DND-41 (cell line): ENCODE data around the gene B3GNT8.

Experiments used
- ATAC-seq: fragments of 200-7000 bp; cut with Tn5 transposase; 3 replicates; pipeline ENCODE4 v1.9.1; 2021; ENCODE audit warnings: low read depth; ENCODE audit not compliant: insufficient read depth
- DNase-seq: peaks from one replicate; pipeline ENCODE4 v3.0.0-alpha.2; 2020
- H2AFZ ChIP-seq: 2 replicates; pipeline ENCODE4 v1.6.0; 2012; ENCODE audit warnings: low read depth, low read length
- H3K27ac ChIP-seq: 2 replicates; pipeline ENCODE4 v1.5.1; 2012; ENCODE audit warnings: low read length, inconsistent platforms
- H3K27me3 ChIP-seq: fragments of 200-600 bp; sonication (generic); 2 replicates; pipeline ENCODE4 v1.6.0; 2012; ENCODE audit warnings: low read length, mild to moderate bottlenecking, inconsistent platforms; ENCODE audit not compliant: insufficient read depth, poor library complexity
- H3K36me3 ChIP-seq: 2 replicates; pipeline ENCODE4 v1.5.1; 2012; ENCODE audit warnings: low read length, inconsistent platforms; ENCODE audit not compliant: insufficient read depth
- H3K4me1 ChIP-seq: 2 replicates; pipeline ENCODE4 v1.5.1; 2012; ENCODE audit warnings: mild to moderate bottlenecking, low read length; ENCODE audit not compliant: insufficient read depth
- H3K4me2 ChIP-seq: 2 replicates; pipeline ENCODE4 v1.6.0; 2012; ENCODE audit warnings: mild to moderate bottlenecking, moderate library complexity, low read length, inconsistent platforms; ENCODE audit not compliant: insufficient read depth
- H3K4me3 ChIP-seq, 2 experiments: fragments of 200-600 bp in 1 of 2; shearing (Covaris generic) in 1 of 2; 2 replicates each; pipeline ENCODE4 v1.5.1; 2012 to 2016; ENCODE audit warnings: inconsistent platforms in 2 of 2, low read length in 2 of 2, mild to moderate bottlenecking in 2 of 2, low read depth in 1 of 2, moderate library complexity in 1 of 2
- H3K79me2 ChIP-seq: 2 replicates; pipeline ENCODE4 v1.6.0; 2012; ENCODE audit warnings: low read length, inconsistent platforms; ENCODE audit not compliant: insufficient read depth
- H3K9ac ChIP-seq: 2 replicates; pipeline ENCODE4 v1.6.0; 2012; ENCODE audit warnings: low read depth, mild to moderate bottlenecking, inconsistent platforms, low read length, moderate library complexity
- H3K9me3 ChIP-seq: 2 replicates; pipeline ENCODE4 v1.5.1; 2012; ENCODE audit warnings: low read length, moderate library complexity, mild to moderate bottlenecking, inconsistent platforms; ENCODE audit not compliant: insufficient read depth, severe bottlenecking
- H4K20me1 ChIP-seq: 2 replicates; pipeline ENCODE4 v1.6.0; 2012; ENCODE audit warnings: low read length; ENCODE audit not compliant: insufficient read depth
- EZH2 ChIP-seq: IDR thresholded peaks from 3 replicates; pipeline ENCODE4 v1.6.1; 2012; ENCODE audit warnings: borderline replicate concordance, low read depth, mild to moderate bottlenecking, moderate library complexity, low read length, inconsistent platforms; ENCODE audit not compliant: severe bottlenecking
- TF ChIP-seq, protein P1 (sequence below): IDR thresholded peaks from 2 replicates; pipeline ENCODE4 v1.5.1; 2012; ENCODE audit warnings: borderline replicate concordance, low read length, moderate library complexity, mild to moderate bottlenecking; ENCODE audit not compliant: poor library complexity, severe bottlenecking; ENCODE audit errors: extremely low read depth

Gene B3GNT8

DNA sequence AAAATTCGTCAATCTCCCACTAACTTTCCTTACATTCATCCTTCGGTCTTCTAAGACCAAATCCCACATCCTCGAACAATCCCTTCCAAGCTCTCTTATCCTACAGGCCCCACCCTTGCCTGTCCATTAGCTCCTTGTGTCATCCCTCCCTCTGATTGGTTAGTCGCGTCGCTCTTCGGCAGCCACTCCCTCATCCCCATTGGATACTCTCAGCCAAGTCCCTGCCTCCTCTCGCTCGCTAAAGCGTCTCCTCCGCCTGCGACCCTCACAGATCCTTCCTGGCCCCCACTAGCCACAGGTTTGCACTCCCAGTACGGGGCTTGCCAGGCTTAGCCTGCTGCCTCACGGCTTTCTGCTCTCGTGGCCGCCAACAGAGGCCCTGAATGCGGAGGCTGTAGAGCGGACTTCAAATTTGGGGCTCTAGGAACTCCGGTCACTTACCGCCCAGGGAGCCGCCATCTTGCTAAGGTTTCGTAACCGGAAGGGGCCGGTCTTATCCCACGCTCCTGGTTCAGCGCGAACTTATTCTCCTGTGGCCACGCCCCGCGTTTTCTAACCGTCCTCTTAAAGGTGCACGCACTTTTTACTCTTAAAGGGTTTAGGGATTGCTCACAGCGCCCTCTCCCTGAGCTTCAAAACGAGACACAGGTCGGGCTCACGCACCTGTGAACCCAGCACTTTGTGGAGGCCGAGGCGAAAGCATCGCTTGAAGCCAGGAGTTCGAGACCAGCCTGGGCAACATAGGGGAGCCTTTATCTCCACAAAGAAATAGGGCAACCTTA is 12.5 kb upstream of the B3GNT8 start, which contains the start of gene DMAC2:
TSS of gene DMAC2 (minus strand) at position 472 of the 782 bp plus-strand sequence. CDS start at position 459, 13 bp downstream.
- H3K79me2 ChIP-seq: peaks cover 16% of the 10 kb centered on the region
- peak within 1 kb of the TSS; percentile 56 for H3K9ac ChIP-seq
- H2AFZ ChIP-seq: peak within 1 kb of the TSS; percentile 91

DNA sequence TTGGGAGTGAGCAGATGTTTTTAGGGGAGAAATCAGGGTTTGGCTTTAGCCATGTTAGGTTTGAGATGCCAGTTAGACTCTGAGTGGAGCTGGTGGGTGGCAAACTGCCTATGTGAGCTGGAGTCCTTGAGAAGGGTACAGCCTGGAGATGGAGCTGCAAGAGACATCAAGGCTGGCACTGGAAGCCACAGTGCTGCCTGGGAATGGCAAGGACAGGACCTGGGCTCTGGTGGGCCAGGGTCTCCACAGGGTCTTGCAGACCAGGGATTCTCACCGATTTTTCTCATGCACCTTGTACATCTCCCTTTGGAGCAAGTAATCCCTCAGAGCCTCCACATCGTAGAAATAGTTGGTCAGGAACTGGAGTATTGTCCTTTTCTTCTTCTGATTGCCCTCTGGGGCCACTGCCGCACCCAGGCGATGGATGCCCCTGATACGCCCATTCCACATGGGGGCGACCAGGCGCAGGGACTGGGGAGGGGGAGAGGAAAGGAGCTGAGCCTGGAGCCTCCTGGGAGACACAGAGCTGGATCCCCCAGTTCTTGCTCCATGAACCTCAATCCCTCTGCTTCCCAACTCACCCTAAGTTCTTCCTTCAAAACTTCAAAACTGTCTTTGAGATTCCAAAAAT is 10.9 kb upstream of the B3GNT8 start:
- H3K36me3 ChIP-seq: peaks cover 22% of the 10 kb centered on the region
- H3K4me3 ChIP-seq: peak overlapping the region in 1 of 2 experiments; percentile 75; a peak in 1 of 4 replicates
- H3K79me2 ChIP-seq: peaks cover 16% of the 10 kb centered on the region
- H3K27me3 ChIP-seq: no peaks in the 10 kb centered on the region
- no peak overlapping the region for H2AFZ ChIP-seq
- no peaks in the 10 kb centered on the region for H3K9me3 ChIP-seq
- no peak for DNase-seq
- TF ChIP-seq EZH2: no peak
- TF ChIP-seq, protein P1, sequence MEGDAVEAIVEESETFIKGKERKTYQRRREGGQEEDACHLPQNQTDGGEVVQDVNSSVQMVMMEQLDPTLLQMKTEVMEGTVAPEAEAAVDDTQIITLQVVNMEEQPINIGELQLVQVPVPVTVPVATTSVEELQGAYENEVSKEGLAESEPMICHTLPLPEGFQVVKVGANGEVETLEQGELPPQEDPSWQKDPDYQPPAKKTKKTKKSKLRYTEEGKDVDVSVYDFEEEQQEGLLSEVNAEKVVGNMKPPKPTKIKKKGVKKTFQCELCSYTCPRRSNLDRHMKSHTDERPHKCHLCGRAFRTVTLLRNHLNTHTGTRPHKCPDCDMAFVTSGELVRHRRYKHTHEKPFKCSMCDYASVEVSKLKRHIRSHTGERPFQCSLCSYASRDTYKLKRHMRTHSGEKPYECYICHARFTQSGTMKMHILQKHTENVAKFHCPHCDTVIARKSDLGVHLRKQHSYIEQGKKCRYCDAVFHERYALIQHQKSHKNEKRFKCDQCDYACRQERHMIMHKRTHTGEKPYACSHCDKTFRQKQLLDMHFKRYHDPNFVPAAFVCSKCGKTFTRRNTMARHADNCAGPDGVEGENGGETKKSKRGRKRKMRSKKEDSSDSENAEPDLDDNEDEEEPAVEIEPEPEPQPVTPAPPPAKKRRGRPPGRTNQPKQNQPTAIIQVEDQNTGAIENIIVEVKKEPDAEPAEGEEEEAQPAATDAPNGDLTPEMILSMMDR: no peak
- peaks cover 21% of the 10 kb centered on the region for H3K4me1 ChIP-seq
- no peak overlapping the region for H3K9ac ChIP-seq
- no peaks in the 10 kb centered on the region for H4K20me1 ChIP-seq
- ATAC-seq: no peak
- peak overlapping the region; percentile 71 for H3K4me2 ChIP-seq
- no peak overlapping the region for H3K27ac ChIP-seq

More for the DNA sequence above, 12.5 kb upstream of the B3GNT8 start, which contains the start of gene DMAC2:
- peak within 1 kb of the TSS; percentile 71 for H3K4me2 ChIP-seq
- H3K9me3 ChIP-seq: no peaks in the 10 kb centered on the region
- H3K27me3 ChIP-seq: no peaks in the 10 kb centered on the region
- peaks cover 21% of the 10 kb centered on the region for H3K4me1 ChIP-seq
- ATAC-seq: peak; percentile 95
- H3K27ac ChIP-seq: peak within 1 kb of the TSS; percentile 90
- H4K20me1 ChIP-seq: no peaks in the 10 kb centered on the region
- peaks cover 16% of the 10 kb centered on the region for H3K36me3 ChIP-seq
- TF ChIP-seq EZH2: no peak
- TF ChIP-seq, protein P1: peak; percentile 81
- DNase-seq: peak; percentile 97
- peak within 1 kb of the TSS; percentile 29 to 75; a peak in 3 of 4 replicates for H3K4me3 ChIP-seq

DNA sequence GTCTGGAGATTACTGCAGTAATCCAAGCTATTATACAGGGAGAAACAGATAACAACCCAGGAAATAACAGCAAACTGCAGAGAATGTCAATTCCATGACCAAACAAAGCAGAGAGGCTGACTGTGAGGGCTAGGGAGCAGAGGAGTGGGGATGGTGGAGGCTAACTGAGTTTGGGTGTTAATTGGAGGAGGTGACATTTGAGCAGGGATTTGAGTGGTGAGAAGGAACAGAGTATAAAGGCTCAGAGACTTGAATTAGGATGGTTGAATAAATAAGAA is 9.4 kb upstream of the B3GNT8 start:
- H2AFZ ChIP-seq: no peak overlapping the region
- no peaks in the 10 kb centered on the region for H3K27me3 ChIP-seq
- peaks cover 16% of the 10 kb centered on the region for H3K79me2 ChIP-seq
- no peak for DNase-seq
- no peak overlapping the region for H3K4me2 ChIP-seq
- H3K27ac ChIP-seq: no peak overlapping the region
- ATAC-seq: no peak
- H4K20me1 ChIP-seq: no peaks in the 10 kb centered on the region
- peaks cover 21% of the 10 kb centered on the region for H3K4me1 ChIP-seq
- TF ChIP-seq EZH2: no peak
- TF ChIP-seq, protein P1: no peak
- peaks cover 36% of the 10 kb centered on the region for H3K36me3 ChIP-seq
- no peak overlapping the region for H3K4me3 ChIP-seq
- no peaks in the 10 kb centered on the region for H3K9me3 ChIP-seq
- no peak overlapping the region for H3K9ac ChIP-seq
